Right renal cortex interstitium (tissue), 3 donors: ENCODE data around the gene FBXO22. TPM values are rescaled to one million over a fixed set of nuclear protein-coding genes. Genes with fewer than 3 reads are reported as not detected.

ENCODE experiments used
- DNase-seq, 3 donors: peaks; one replicate each; pipeline ENCODE4 v3.0.0-alpha.2; 2013; ENCODE audit warnings: low read depth in 3 of 3, low spot score in 2 of 3
- polyA plus RNA-seq, 3 donors: library from polyadenylated mRNA; unstranded; fragments of 120-200 nt; gene quantifications; one replicate each; pipeline ENCODE4 v1.2.1, GENCODE V29; 2013; ENCODE audit not compliant: insufficient read length in 3 of 3

The FBXO22 gene
- polyA plus RNA-seq, 3 donors = 49.2 to 54.3 (median 51.2) TPM

DNA sequence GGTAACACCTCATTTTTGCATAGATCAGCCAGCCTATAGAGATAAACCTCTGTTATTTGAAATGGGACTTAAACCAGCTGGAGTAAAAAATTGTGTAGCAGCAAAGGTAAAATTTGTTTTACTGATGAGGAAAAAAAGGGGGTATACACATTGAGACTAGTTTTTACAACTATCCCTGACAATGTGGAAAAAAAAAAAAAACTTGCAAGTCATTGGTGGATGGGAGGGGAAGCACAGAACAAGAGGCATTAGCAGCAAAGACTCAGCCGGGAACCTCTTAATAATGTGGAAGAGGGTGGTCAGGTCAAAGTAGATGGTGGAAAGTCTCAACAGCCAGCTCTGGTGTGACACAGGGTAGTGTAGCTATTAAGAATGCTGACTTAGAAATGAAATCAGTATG, 14.5 kb downstream of the FBXO22 start:
- DNase-seq = no peak

DNA sequence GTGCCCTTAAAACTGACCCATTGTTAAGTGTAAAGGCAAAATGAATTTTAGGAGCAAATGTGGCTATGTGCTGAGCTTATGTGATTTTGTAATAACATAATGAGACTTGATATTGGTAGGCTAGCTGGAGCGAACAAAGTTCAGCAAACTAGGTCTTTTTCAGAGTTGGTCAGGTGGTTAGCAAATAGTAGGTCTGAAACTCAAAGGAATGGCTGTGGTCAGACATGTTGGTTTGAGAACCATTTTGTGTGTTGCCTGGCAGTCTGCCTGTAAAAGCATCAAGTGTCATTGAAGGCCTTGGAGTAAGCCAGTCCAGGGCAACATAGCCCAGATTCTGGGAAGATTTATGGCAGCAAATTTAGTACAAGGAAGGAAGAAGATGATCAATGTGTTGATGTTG, 16.4 kb downstream of the FBXO22 start:
- no peak for DNase-seq

DNA sequence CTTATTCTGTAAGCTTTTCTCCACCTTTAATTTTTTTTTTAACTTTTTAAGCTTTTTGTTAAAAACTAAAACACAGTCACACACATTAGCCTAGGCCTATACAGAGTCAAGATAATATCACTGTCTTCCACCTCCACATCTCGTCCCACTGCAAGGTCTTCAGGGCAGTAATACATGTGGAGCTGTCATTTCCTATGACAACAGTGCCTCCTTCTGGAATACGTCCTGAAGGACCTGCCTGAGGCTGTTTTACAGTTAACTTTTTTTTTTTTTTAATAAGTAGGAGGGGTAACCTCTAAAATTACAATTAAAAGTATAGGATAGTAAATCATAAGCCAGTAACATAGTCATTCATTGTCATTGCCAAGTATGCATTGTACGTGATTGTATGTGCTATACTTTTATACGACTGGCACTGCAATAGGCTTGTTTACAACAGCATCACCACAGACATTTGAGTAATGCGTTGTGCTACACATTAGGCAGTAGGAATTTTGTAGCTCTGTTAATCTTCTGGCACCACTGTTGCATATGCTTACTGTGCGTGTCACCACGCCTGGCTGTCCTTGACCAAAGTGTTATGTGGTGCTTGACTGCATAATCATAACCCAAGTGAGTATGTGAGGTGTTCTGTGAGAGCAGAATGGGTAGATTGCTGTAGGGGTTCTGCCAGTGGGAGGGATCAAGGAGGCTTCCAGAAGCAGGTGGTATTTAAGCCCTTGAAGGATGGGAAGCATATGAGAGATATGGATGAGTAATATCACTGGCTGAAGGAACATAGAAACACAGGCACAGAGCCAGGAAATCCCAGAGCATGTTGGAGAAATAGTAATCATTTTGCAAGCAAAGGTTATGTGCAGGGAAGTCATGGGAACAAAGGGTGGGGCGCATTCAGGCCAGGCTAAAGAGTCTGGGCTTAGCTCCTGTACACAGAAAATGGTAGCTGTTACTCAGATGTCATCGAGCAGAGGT, 18.3 kb downstream of the FBXO22 start:
- DNase-seq = no peak

DNA sequence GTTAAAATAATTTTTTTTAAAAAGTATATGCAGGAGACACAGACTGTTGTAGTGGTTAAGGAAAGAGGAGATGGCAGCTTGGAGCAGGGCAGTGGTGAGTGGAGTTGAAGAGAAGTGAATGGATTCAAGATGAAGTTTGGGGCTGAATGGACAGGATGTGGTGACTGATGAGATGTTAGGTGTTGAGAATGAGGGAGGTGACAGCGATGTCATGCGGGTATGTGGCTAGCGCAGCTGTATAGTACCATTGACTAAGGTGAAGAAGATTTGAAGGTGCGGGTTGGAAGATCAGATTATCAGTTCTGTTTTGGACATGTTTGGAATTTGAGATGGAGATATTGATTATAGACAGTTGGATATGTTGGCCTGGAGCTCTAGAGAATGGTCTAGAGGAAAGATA, 20.1 kb downstream of the FBXO22 start:
- DNase-seq = no peak

DNA sequence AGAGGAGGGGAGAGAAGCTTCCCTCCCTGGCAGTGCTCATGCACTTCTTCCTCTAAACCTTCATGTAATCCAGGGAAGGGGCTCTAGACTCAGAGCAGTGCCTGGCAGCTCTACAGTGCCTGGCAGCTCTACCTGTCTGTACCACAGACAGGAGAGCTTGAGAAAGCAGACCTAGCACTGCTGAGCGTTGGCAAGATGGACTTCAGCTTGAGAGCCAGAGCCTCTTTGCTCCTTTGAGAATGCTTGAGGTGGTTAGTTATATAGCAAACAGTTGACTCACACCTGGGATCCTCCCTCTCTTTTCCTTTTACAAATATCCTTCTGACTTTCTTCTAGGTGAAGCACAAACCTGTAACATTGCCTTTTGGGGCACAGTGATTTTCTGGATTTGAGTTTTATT, 20.9 kb downstream of the FBXO22 start:
- no peak for DNase-seq

DNA sequence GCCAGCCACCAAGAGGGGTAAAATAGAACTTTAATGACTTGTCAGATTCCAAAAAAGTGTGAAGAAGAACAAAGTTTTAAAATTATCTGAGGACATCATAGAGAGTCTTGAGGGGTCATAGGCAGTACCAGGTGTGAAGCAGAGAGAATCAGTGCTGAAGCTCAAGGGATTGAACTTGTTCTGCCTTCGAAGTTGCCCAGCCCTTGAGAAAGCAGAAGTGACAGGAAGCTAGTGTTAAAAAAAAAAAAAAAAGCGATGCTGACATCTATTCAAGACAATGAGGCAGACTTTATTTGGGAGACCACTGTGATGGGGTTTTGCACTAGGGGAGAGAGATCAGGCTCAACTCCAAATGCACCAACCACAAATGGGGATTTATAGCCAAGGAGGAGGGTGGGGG, 21.8 kb downstream of the FBXO22 start:
- DNase-seq = no peak

DNA sequence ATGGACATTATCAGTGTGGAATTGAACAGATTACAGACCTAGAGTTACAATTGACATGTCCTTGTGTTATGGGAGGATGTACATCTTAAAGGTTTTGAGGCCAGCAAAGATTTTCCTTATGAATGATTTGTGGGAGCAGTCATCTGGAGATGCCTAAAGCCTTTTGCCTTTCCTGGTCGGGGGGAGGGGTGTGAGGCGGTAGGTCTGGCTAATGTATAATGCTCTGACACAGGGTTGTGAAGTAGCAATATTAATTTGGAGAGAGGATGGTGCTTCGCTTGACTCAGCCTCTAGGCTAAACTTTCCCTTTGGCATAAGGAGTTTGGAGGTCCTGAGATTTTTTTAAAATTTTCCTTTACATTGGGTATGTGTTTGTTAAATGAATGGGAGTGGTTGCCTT, 23.3 kb downstream of the FBXO22 start:
- DNase-seq = no peak

DNA sequence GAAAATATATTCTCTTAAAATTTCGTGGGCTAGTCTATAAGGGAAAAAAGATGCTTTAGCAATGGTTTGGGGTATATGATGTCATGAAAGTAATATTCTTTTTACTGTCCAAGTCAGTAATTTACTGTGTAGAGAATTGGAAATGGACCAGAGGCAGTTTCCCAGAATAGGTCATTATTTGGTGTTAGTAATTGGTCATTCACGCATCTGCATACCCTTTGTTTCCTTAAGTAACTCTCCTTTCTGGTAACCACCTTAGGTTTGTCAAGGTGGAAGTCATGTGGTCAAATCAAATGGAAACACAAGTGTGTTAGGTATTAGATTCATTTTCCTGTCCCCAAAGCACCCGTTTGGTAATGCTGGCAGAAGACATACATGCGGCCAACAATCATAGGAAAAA, 23.9 kb downstream of the FBXO22 start:
- DNase-seq = no peak

DNA sequence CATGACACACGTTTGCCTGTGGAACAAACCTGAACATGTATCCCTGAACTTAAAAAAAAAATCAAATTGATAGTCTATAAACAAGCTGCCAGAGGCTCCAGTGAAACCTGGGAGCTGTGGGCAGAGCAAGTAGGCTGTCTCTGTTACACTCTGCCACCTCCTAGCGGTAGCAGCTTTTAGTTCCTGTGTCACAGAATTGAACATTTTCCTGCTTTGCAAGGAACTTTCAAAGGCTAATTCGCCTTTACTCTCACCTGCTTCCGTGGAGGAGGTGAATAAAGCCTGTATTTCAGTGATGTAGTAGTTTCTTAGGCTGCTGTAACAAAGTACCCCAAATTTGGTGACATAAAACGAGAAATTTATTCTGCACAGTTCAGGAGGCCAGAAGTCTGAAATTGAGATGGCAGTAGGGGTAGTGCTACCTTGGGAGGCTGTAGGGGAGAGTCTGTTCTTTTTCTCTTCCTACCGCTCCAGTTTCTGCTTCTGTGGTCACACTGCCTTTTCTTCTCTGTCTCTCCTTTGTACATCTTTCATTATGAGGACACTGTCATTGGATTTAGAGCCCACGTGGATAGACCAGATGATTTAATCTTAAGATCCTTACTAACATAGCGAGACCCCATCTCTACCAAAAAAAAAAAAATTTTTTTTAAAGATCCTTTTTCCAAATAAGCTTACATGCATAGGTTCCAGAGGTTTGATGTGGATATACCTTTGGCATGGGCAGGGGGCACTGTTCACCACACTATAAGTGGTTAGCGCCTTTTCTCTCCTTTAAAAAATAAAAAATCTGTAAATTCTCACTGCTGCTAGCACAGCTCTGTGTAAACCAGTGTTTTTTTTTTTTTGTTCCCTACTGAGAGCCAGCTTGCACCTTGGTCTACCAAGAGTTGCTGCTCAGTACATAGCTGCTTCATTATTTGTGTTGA, 25.3 kb downstream of the FBXO22 start:
- peak in 1 of 3 donors; percentile 38 for DNase-seq

DNA sequence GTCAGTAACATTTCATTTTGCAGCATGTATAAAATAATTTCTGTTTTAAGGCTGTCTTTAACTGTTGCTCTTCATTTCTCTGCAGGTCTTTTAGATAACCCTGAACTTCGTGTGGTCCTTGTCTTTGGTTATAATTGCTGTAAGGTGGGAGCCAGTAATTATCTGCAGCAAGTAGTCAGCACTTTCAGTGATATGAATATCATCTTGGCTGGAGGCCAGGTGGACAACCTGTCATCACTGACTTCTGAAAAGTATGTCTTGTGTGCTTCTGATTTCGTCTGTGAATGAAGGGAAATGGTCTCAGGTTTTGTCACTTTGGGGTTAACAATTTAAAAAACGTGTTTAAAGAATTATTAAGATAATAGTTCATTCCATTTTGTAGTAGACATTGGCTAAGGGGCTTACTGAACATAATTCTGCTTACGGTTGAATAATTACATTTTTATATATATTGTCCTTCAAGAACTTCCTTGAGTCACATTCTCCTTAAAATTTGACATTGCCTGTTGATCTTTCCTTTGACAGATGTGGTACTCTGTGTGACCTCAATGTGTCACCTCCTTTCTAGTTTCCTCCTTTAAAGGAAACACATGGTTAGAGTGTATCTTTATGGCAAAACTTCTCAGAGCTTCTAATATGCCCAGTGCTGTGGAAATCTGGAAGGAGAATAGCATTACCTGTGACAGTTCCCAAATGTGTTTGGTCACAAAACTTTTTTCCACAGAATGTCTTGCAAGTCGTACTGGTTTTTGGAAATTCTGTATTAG, 26.3 kb downstream of the FBXO22 start:
- no peak for DNase-seq

DNA sequence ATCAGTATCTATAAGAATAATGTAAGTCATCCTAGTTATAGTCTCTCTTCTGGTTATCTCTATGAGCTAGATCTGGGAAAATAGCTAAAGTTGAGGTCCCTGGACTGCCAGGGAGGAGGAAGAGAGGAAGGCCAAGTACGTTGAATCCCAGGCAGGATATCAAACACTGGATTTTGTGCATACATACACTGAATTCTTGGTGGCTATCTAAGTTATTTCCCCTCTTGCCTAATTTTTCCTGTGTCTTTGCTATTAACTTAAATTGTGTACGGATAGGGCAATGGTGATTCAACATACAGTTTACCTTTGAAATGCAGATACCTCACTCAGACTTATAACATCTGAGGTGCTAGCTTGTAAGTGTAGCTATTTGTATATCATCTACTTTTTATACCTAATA, 27.2 kb downstream of the FBXO22 start:
- DNase-seq = no peak

DNA sequence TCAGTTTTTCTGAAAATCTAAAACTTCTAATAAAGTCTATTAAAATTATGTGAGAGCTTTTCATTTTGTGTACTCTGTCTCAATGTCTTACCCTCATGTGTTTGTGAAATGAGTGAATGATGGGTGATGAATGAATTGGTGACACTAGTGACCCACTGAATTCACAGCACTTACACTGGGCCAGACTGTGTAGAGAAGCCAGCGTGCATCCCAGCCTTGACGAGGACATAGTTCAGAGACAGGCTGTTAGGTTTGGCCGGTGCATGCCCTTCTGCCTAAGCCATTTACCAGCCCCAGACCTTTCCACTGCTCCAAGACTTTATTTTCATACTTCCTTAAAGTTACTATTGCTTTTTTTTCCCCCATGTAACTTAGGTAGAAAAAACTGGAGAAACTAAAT, 38.8 kb downstream of the FBXO22 start:
- no peak for DNase-seq

DNA sequence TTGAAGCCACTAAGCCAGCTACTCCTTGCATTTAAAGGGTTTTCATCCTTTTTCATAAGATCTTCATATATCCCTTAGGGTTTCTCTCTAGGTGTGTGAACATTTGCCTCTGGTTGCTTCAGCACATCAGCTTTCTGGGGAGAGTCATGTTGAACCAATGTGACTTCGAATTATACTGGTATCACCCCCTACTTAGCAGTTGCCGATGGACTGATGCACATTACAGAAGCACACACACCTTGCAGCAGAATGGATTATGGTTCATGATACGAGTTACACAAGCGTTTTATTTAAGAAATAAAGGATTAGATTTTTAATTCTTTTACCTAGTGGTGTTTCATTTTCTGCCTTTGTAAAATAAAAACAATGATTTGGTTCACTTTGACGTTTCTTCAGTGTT, 39.6 kb downstream of the FBXO22 start:
- no peak for DNase-seq

DNA sequence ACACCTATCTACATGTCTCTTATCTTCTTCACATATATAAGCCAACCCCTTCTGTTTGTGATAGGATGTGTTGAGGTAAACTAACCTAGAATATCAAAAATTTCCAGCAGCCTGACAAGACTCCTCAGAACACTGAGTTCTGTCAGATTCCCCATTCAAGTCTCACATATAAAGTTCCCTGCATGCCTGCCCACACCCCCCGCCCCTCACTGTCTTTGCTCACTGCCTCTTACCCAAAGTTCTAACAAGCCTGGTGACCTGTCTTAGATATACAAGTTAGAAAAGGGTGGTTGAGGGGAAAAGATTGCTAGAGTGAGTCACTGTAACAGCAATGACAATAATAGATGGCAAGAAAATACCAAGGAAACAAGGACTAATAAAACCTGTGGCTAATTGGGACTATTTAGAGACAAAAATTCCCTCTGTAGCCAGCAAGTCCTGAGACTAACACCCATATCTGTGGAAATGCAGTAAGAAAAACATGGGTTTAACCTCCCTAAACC, 40.1 kb downstream of the FBXO22 start:
- no peak for DNase-seq

DNA sequence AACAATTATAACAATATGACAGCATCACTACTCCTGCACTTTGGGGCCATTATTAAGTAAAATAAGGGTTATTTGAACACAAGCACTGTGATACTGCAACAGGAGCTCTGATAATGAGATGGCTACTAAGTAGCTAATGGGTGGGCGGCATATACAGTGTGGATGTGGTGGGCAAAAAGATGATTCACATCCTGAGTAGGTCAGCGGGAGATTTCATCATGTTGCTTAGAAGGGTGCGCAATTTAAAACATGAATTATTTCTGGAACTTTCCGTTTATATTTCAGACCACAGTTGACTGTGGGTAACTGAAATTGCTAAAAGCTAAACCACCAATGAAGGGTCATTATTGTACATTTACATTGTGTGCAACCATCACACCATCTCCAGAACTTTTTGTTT, 42.3 kb downstream of the FBXO22 start:
- DNase-seq = no peak

DNA sequence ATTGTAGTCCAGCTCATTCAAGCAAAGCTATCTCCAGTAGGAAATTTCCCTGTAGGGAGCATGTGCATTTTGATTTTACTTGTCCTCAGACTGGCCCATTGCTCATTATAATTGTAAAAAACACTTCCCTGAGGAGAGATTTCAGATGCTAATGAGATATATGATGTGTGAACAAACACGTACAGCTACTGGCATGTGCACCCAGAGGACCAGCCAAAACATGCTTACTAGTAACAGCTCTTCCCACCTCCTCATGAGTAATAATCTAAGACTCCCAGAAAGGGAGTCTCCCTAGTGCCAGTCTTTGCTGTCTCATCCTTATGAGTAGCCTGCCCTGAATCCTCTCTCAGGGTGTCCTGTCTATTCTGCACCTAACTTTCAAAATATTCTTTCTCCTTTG, 43.4 kb downstream of the FBXO22 start:
- DNase-seq = no peak

DNA sequence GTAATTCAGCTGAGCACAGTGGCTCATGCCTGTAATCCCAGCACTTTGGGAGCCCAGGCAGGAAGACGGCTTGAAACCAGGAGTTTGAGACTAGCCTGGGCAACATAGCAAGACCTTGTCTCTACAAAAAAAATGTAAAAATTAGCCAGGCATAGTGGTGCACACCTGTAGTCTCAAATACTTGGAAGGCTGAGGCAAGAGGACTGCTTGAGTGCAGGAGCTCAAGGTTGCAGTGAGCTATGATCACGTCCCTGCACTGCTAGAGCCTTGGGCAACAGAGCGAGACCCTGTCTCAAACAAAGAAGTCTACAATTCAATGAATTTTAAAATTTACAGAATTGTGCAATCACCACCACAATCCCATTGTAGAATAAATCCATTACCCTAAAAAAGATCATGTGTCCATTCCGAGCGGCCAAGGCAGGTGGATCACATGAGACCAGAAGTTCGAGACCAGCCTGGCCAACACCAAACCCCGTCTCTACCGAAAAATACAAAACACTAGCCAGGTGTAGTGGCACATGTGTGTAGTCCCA, 45.2 kb downstream of the FBXO22 start:
- no peak for DNase-seq

DNA sequence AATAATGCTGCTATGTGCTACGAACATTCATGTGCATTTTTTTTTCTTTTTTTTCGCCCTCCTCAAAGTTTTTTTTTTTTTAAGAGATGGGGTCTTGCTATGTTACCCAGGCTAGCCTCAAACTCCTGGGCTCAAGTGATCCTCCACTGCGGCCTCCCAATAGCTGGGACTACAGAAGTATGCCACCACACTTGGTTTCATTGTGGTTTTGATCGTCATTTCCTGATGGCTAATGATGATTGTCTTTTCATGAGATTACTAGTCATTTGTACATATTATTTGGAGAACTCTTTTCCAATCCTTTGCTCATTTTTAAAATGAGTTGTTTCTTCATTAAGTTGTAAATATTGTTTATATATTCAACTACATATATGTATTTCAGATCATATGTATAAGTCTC, 48.8 kb downstream of the FBXO22 start:
- DNase-seq = no peak

DNA sequence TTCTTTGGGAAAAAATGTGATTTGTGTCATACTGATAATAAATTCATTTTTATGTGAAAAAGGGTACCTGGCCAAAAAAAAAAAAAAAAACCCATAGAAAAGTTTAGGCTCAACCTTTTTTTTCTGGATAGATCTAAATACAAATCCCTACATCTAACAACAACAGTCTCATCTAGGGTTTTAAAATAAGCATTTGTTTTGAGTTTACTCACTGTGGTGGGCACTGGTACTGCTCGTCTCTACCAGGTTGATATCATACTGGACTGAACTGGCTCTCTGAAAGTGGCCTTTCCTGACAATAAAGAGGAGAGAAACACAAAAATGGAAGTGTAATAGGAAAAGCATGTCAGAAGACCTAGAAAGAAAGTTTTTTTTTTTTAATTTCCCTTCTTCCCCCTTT, 52.0 kb downstream of the FBXO22 start:
- DNase-seq = no peak

DNA sequence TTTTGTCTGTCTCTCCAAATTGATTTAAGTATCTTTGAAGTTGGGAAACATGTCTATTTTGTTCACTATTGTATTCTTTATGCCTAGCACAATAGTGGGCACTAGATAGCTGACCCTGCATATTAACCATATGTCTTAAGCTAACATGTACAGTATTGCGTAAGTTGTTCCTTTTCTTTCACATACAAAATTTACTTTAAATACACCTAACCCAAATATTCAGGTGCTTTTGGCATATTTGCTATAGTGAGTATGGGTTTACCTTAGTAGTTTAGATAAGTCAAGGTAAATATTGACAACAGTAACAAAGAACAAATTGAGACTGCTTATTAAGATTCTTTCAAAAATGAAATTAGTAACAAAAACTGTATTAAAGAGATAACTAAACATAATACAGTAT, 57.7 kb downstream of the FBXO22 start:
- DNase-seq = no peak
